A673 (cell line): ENCODE results near the gene CAPN6.

Experiments used
- CTCF ChIP-seq: fragments of 300-800, 200-600 bp; sonication (generic); conservative IDR thresholded peaks from 2 replicates; pipeline ENCODE4 v1.5.1; 2017; ENCODE audit warnings: low read depth, mild to moderate bottlenecking, antibody characterized with exemption, low read length, moderate library complexity, mixed read lengths
- EZH2 ChIP-seq: fragments of 200-600 bp; sonication (generic); IDR thresholded peaks from 2 replicates; pipeline ENCODE4 v1.6.1; 2017; ENCODE audit warnings: borderline replicate concordance, low read depth, mild to moderate bottlenecking, mixed read lengths, antibody characterized with exemption, low read length; ENCODE audit not compliant: poor library complexity, severe bottlenecking

- no peak for TF ChIP-seq CTCF
- no peak for TF ChIP-seq EZH2
These were observed 18.6 kb upstream of the CAPN6 start for GRCh38 chrX:111288841-111289240.
